Endothelial cell (in vitro differentiated cells): ENCODE measurements around the gene GMDS. TPM values are rescaled to one million over a fixed set of nuclear protein-coding genes. Genes with fewer than 3 reads are reported as not detected.

Source experiments
- DNase-seq: peaks from one replicate; pipeline ENCODE4 v3.0.0; 2021; ENCODE audit warnings: low spot score
- H3K27ac Mint-ChIP-seq: one replicate; pipeline ENCODE4 v1.8.0; 2021; ENCODE audit warnings: mixed read lengths, inconsistent platforms; ENCODE audit not compliant: unreplicated experiment
- H3K27me3 Mint-ChIP-seq: one replicate; pipeline ENCODE4 v1.8.0; 2021; ENCODE audit warnings: mild to moderate bottlenecking, moderate library complexity, mixed read lengths, inconsistent platforms; ENCODE audit not compliant: unreplicated experiment
- H3K36me3 Mint-ChIP-seq: one replicate; pipeline ENCODE4 v1.8.0; 2021; ENCODE audit warnings: mild to moderate bottlenecking, low read depth, mixed read lengths, inconsistent platforms; ENCODE audit not compliant: unreplicated experiment
- H3K4me1 Mint-ChIP-seq: one replicate; pipeline ENCODE4 v1.8.0; 2021; ENCODE audit warnings: mild to moderate bottlenecking, mixed read lengths, inconsistent platforms; ENCODE audit not compliant: unreplicated experiment
- H3K4me3 Mint-ChIP-seq: one replicate; pipeline ENCODE4 v1.8.0; 2021; ENCODE audit warnings: mild to moderate bottlenecking, mixed read lengths, inconsistent platforms; ENCODE audit not compliant: unreplicated experiment
- H3K9me3 Mint-ChIP-seq: one replicate; pipeline ENCODE4 v1.8.0; 2021; ENCODE audit warnings: mixed read lengths, inconsistent platforms; ENCODE audit not compliant: unreplicated experiment
- CTCF ChIP-seq: fragments of 200-600 bp; sonication (generic); IDR thresholded peaks from one replicate; pipeline ENCODE4 v1.5.0; 2021; ENCODE audit warnings: antibody characterized with exemption; ENCODE audit not compliant: unreplicated experiment
- total RNA-seq: library from RNA; stranded (reverse); fragmentation: NEBNext Ultra II Directional; extraction: Animal tissue kit (Norgen Biotek cat#: 25700); gene quantifications from one replicate; pipeline ENCODE4 v1.2.1, GENCODE V29; 2021; ENCODE audit not compliant: unreplicated experiment

The GMDS gene
- total RNA-seq, 1 donor from 2014 or later, result 36.0 TPM

- H3K9me3 Mint-ChIP-seq, result no peaks in the 10 kb centered on the region
- DNase-seq, result no peak
- H3K36me3 Mint-ChIP-seq, result peaks cover 8% of the 10 kb centered on the region
- no peak overlapping the region for H3K27ac Mint-ChIP-seq
- no peak overlapping the region for H3K4me3 Mint-ChIP-seq
- H3K27me3 Mint-ChIP-seq, result no peaks in the 10 kb centered on the region
- TF ChIP-seq CTCF, result no peak
- H3K4me1 Mint-ChIP-seq, result peaks cover 4% of the 10 kb centered on the region
Measured at GRCh38 chr6:1842334-1842733, 403.1 kb downstream of the GMDS start.

- Mint-ChIP-seq H3K4me1 (peaks cover 4% of the 10 kb centered on the region), H3K9me3 (no peaks in the 10 kb centered on the region), H3K4me3 (no peak overlapping the region), H3K36me3 (peaks cover 1% of the 10 kb centered on the region), H3K27ac (no peak overlapping the region), H3K27me3 (no peaks in the 10 kb centered on the region)
- DNase-seq, result no peak
- no peak for TF ChIP-seq CTCF
Measured at GRCh38 chr6:1841136-1841535, 404.3 kb downstream of the GMDS start.

- peaks cover 4% of the 10 kb centered on the region for H3K4me1 Mint-ChIP-seq
- no peaks in the 10 kb centered on the region for H3K36me3 Mint-ChIP-seq
- no peak overlapping the region for H3K4me3 Mint-ChIP-seq
- no peak overlapping the region for H3K27ac Mint-ChIP-seq
- no peaks in the 10 kb centered on the region for H3K27me3 Mint-ChIP-seq
- no peaks in the 10 kb centered on the region for H3K9me3 Mint-ChIP-seq
- no peak for DNase-seq
- no peak for TF ChIP-seq CTCF
Measured at GRCh38 chr6:1840491-1841121, 404.8 kb downstream of the GMDS start.

DNA sequence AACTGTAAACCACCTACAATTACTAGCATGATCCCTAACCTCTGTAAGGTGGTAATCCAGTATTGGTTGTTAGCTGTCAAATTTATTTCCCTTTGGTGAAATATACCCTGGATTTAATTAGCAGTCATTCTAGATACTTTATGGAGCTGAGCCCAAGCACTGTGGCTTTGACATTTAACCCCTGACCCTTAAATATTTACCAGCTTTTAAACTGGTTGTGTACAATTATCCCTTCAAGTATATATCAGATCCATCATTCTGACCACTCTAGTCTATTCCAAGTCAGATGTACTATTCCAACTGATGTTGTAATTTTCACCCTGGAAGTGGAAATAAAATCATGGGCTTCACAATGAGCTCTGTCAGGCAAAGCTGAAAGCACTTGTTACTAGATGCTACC, 406.0 kb downstream of the GMDS start:
- no peak for TF ChIP-seq CTCF
- Mint-ChIP-seq H3K36me3 (no peaks in the 10 kb centered on the region), H3K4me1 (peaks cover 13% of the 10 kb centered on the region), H3K27ac (peak overlapping the region; percentile 92), H3K9me3 (no peaks in the 10 kb centered on the region), H3K4me3 (no peak overlapping the region), H3K27me3 (no peaks in the 10 kb centered on the region)
- DNase-seq, result no peak

GRCh38 chr6:1838604-1839213, 406.7 kb downstream of the GMDS start:
- peak overlapping the region; percentile 92 for H3K27ac Mint-ChIP-seq
- TF ChIP-seq CTCF, result no peak
- H3K4me1 Mint-ChIP-seq, result peaks cover 13% of the 10 kb centered on the region
- H3K9me3 Mint-ChIP-seq, result no peaks in the 10 kb centered on the region
- H3K36me3 Mint-ChIP-seq, result no peaks in the 10 kb centered on the region
- no peak for DNase-seq
- H3K27me3 Mint-ChIP-seq, result no peaks in the 10 kb centered on the region
- H3K4me3 Mint-ChIP-seq, result no peak overlapping the region
